ENCODE data around the gene ELMO1. TPM values are rescaled to one million over a fixed set of nuclear protein-coding genes. Genes with fewer than 3 reads are reported as not detected.

ELMO1 gene
- total RNA-seq, 4 donors from 2014 or later: 58.7 to 293 (median 81.0) TPM

GRCh38 chr7:36884351-36884750 is 564.3 kb downstream of the ELMO1 start:
- no peak for ATAC-seq (ENCODE audit: low FRiP score)
- no peak for TF ChIP-seq CTCF (IDR thresholded peaks at IDR 0.05)

GRCh38 chr7:36881233-36881874 is 567.3 kb downstream of the ELMO1 start:
- DNase-seq (ENCODE audit: low spot score): no peak
- TF ChIP-seq CTCF (IDR thresholded peaks at IDR 0.05): no peak
- ATAC-seq (ENCODE audit: low FRiP score): no peak

More at GRCh38 chr7:36884351-36884750, 564.3 kb downstream of the ELMO1 start:
- no peak for DNase-seq (ENCODE audit: low spot score)

- DNase-seq (ENCODE audit: low spot score) (no peak), ATAC-seq (ENCODE audit: low FRiP score) (no peak)
- no peak for TF ChIP-seq CTCF (IDR thresholded peaks at IDR 0.05)
These were observed 568.6 kb downstream of the ELMO1 start for GRCh38 chr7:36880108-36880507.

GRCh38 chr7:36879021-36879420 is 569.6 kb downstream of the ELMO1 start:
- TF ChIP-seq CTCF (IDR thresholded peaks at IDR 0.05): no peak

GRCh38 chr7:36878288-36878687 is 570.4 kb downstream of the ELMO1 start:
- ATAC-seq (ENCODE audit: low FRiP score): no peak
- no peak for DNase-seq (ENCODE audit: low spot score)
- TF ChIP-seq CTCF (IDR thresholded peaks at IDR 0.05): no peak

More at GRCh38 chr7:36879021-36879420, 569.6 kb downstream of the ELMO1 start:
- DNase-seq (ENCODE audit: low spot score) (no peak), ATAC-seq (ENCODE audit: low FRiP score) (no peak)

GRCh38 chr7:36875794-36876193 is 572.9 kb downstream of the ELMO1 start:
- DNase-seq (ENCODE audit: low spot score): no peak
- no peak for ATAC-seq (ENCODE audit: low FRiP score)
- no peak for TF ChIP-seq CTCF (IDR thresholded peaks at IDR 0.05)

GRCh38 chr7:36874041-36874440 is 574.6 kb downstream of the ELMO1 start:
- DNase-seq (ENCODE audit: low spot score) (no peak), ATAC-seq (ENCODE audit: low FRiP score) (no peak)
- TF ChIP-seq CTCF (IDR thresholded peaks at IDR 0.05): no peak
